ENCODE measurements around the gene ARHGDIB.

DNA sequence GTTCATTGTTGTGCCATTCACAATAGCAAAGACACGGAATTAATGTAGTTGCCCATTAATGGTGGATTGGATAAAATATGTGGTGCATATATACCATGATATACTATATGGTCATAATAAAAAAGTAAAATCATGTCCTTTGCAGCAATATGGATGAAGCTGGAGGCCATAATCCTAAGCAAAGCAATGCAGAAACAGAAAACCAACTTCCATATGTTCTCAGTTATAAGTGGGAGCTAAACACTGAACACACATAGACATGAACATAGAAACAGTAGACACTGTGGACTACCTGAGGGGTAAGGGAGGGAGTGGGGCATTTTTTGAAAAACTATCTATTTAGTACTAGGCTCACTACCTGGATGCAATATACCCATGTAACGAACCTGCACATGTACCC lies 20.0 kb downstream of the ARHGDIB start:
- TF ChIP-seq SMAD3 (CRISPR knock-in tag; IDR thresholded peaks at IDR 0.05; ENCODE audit: borderline replicate concordance) (no peak), RELA (CRISPR knock-in tag; IDR thresholded peaks at IDR 0.05; ENCODE audit: borderline replicate concordance) (no peak), TP53 (CRISPR knock-in tag; IDR thresholded peaks at IDR 0.05) (no peak), JUN (CRISPR knock-in tag; IDR thresholded peaks at IDR 0.05) (no peak), FOXJ3 (CRISPR knock-in tag; IDR thresholded peaks at IDR 0.05; ENCODE audit: borderline replicate concordance) (no peak), ZNF121 (CRISPR knock-in tag; IDR thresholded peaks at IDR 0.05) (no peak), ZNF317 (CRISPR knock-in tag; IDR thresholded peaks at IDR 0.05; ENCODE audit: borderline replicate concordance, low read depth) (no peak)
- TF ChIP-seq, protein P1, sequence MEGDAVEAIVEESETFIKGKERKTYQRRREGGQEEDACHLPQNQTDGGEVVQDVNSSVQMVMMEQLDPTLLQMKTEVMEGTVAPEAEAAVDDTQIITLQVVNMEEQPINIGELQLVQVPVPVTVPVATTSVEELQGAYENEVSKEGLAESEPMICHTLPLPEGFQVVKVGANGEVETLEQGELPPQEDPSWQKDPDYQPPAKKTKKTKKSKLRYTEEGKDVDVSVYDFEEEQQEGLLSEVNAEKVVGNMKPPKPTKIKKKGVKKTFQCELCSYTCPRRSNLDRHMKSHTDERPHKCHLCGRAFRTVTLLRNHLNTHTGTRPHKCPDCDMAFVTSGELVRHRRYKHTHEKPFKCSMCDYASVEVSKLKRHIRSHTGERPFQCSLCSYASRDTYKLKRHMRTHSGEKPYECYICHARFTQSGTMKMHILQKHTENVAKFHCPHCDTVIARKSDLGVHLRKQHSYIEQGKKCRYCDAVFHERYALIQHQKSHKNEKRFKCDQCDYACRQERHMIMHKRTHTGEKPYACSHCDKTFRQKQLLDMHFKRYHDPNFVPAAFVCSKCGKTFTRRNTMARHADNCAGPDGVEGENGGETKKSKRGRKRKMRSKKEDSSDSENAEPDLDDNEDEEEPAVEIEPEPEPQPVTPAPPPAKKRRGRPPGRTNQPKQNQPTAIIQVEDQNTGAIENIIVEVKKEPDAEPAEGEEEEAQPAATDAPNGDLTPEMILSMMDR (IDR thresholded peaks at IDR 0.05), result no peak
- TF ChIP-seq, protein P2, sequence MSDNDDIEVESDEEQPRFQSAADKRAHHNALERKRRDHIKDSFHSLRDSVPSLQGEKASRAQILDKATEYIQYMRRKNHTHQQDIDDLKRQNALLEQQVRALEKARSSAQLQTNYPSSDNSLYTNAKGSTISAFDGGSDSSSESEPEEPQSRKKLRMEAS (CRISPR knock-in tag; IDR thresholded peaks at IDR 0.05), result no peak
- TF ChIP-seq, protein P3, sequence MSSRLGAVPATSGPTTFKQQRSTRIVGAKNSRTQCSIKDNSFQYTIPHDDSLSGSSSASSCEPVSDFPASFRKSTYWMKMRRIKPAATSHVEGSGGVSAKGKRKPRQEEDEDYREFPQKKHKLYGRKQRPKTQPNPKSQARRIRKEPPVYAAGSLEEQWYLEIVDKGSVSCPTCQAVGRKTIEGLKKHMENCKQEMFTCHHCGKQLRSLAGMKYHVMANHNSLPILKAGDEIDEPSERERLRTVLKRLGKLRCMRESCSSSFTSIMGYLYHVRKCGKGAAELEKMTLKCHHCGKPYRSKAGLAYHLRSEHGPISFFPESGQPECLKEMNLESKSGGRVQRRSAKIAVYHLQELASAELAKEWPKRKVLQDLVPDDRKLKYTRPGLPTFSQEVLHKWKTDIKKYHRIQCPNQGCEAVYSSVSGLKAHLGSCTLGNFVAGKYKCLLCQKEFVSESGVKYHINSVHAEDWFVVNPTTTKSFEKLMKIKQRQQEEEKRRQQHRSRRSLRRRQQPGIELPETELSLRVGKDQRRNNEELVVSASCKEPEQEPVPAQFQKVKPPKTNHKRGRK (CRISPR knock-in tag; IDR thresholded peaks at IDR 0.05; ENCODE audit: borderline replicate concordance), result no peak
- TF ChIP-seq, protein P4, sequence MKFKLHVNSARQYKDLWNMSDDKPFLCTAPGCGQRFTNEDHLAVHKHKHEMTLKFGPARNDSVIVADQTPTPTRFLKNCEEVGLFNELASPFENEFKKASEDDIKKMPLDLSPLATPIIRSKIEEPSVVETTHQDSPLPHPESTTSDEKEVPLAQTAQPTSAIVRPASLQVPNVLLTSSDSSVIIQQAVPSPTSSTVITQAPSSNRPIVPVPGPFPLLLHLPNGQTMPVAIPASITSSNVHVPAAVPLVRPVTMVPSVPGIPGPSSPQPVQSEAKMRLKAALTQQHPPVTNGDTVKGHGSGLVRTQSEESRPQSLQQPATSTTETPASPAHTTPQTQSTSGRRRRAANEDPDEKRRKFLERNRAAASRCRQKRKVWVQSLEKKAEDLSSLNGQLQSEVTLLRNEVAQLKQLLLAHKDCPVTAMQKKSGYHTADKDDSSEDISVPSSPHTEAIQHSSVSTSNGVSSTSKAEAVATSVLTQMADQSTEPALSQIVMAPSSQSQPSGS (CRISPR knock-in tag; IDR thresholded peaks at IDR 0.05; ENCODE audit: borderline replicate concordance, low read depth), result no peak
- TF ChIP-seq, protein P5, sequence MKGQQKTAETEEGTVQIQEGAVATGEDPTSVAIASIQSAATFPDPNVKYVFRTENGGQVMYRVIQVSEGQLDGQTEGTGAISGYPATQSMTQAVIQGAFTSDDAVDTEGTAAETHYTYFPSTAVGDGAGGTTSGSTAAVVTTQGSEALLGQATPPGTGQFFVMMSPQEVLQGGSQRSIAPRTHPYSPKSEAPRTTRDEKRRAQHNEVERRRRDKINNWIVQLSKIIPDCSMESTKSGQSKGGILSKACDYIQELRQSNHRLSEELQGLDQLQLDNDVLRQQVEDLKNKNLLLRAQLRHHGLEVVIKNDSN (CRISPR knock-in tag; IDR thresholded peaks at IDR 0.05), result no peak
- TF ChIP-seq, protein P6, sequence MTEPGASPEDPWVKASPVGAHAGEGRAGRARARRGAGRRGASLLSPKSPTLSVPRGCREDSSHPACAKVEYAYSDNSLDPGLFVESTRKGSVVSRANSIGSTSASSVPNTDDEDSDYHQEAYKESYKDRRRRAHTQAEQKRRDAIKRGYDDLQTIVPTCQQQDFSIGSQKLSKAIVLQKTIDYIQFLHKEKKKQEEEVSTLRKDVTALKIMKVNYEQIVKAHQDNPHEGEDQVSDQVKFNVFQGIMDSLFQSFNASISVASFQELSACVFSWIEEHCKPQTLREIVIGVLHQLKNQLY (CRISPR knock-in tag; IDR thresholded peaks at IDR 0.05), result no peak
- TF ChIP-seq, protein P7, sequence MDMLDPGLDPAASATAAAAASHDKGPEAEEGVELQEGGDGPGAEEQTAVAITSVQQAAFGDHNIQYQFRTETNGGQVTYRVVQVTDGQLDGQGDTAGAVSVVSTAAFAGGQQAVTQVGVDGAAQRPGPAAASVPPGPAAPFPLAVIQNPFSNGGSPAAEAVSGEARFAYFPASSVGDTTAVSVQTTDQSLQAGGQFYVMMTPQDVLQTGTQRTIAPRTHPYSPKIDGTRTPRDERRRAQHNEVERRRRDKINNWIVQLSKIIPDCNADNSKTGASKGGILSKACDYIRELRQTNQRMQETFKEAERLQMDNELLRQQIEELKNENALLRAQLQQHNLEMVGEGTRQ (CRISPR knock-in tag; IDR thresholded peaks at IDR 0.05), result no peak

Data from WTC11 (cell line).